Measurements from ENCODE around the gene PTPRN2. TPM values are rescaled to one million over a fixed set of nuclear protein-coding genes. Genes with fewer than 3 reads are reported as not detected.

Gene PTPRN2
- total RNA-seq, 4 donors from 2014 or later = 6.6 to 10.7 (median 8.2) TPM

DNA sequence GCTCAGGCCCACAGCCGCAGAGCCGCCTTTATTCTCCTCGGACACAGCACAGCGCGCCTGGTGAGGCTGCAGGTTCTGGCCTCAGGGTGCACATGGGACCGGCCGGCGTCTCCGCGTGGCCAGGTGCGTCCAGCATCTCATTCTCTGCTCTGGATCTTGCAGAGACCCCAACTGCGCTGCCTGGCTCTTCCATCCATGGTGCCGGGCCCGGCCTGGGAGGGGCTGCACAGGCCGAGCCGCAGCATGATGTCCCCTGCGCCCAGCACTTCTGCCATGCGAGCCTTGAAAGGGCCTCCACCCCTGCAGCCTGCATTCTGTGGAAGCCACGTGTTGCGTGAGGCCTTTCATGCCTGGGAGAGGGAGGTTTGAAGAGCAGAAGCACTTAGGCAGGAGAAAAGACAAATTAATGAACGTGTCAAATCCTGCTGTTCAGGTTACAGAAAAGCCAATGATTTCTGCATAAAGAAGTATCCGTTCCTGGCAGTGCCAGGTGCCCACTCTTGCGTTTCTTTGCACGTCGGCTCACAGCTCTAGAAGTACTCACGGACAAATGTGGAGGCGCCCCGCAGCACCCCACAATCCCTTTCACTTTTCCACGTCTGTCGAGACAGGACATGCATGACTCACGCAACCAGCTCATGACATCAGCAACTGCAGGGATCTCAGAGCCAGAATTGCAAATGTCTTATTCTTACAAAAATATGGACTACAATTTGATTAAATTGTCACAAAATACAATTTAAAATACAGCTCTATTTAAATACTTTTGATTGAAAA lies 679.4 kb downstream of the PTPRN2 start:
- Histone ChIP-seq H3K4me3 (no peak overlapping the region), H3K27me3 (no peaks in the 10 kb centered on the region), H3K4me1 (peaks cover 0 to 6% (median 0%) of the 10 kb centered on the region in 4 donors), H3K9me3 (peaks cover 0 to 9% (median 0%) of the 10 kb centered on the region in 4 donors), H3K27ac (no peak overlapping the region), H3K36me3 (no peaks in the 10 kb centered on the region)
- TF ChIP-seq POLR2A (IDR thresholded peaks at IDR 0.05) = no peak
- TF ChIP-seq, protein P1, sequence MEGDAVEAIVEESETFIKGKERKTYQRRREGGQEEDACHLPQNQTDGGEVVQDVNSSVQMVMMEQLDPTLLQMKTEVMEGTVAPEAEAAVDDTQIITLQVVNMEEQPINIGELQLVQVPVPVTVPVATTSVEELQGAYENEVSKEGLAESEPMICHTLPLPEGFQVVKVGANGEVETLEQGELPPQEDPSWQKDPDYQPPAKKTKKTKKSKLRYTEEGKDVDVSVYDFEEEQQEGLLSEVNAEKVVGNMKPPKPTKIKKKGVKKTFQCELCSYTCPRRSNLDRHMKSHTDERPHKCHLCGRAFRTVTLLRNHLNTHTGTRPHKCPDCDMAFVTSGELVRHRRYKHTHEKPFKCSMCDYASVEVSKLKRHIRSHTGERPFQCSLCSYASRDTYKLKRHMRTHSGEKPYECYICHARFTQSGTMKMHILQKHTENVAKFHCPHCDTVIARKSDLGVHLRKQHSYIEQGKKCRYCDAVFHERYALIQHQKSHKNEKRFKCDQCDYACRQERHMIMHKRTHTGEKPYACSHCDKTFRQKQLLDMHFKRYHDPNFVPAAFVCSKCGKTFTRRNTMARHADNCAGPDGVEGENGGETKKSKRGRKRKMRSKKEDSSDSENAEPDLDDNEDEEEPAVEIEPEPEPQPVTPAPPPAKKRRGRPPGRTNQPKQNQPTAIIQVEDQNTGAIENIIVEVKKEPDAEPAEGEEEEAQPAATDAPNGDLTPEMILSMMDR (IDR thresholded peaks at IDR 0.05) = no peak
- no peak for TF ChIP-seq EP300 (IDR thresholded peaks at IDR 0.05)
- no peak for DNase-seq (ENCODE audit: low spot score in 2 of 2)
- WGBS, 2 donors = 93 to 94% methylated on average over 31 of the region's 31 CpGs

DNA sequence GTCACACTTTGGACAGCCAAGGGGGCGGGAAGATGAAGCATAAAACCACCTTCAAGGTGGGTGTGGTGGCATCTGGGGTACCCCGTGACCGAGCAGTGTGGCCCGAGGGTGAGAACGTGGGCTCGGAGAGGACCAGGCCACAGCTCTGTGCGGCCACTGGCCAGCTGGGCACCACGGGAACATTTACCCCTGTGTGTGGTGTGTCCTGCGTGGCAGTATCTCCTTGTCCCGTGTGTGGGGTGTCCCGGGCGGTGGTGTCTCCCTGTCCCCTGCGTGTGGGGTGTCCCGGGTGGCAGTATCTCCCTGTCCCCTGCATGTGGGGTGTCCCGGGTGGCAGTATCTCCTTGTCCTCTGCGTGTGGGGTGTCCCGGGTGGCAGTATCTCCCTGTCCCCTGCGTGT lies 680.5 kb downstream of the PTPRN2 start:
- Histone ChIP-seq H3K27me3 (no peaks in the 10 kb centered on the region), H3K4me1 (peaks cover 0 to 6% (median 0%) of the 10 kb centered on the region in 4 donors), H3K36me3 (no peaks in the 10 kb centered on the region), H3K27ac (no peak overlapping the region), H3K9me3 (peaks cover 0 to 14% (median 0%) of the 10 kb centered on the region in 4 donors), H3K4me3 (no peak overlapping the region)
- WGBS, 2 donors = 92 to 94% methylated on average over 2 to 17 of the region's 18 CpGs
- no peak for TF ChIP-seq POLR2A (IDR thresholded peaks at IDR 0.05)
- TF ChIP-seq, protein P1 (IDR thresholded peaks at IDR 0.05) = no peak
- TF ChIP-seq EP300 (IDR thresholded peaks at IDR 0.05) = no peak
- DNase-seq (ENCODE audit: low spot score in 2 of 2) = no peak

DNA sequence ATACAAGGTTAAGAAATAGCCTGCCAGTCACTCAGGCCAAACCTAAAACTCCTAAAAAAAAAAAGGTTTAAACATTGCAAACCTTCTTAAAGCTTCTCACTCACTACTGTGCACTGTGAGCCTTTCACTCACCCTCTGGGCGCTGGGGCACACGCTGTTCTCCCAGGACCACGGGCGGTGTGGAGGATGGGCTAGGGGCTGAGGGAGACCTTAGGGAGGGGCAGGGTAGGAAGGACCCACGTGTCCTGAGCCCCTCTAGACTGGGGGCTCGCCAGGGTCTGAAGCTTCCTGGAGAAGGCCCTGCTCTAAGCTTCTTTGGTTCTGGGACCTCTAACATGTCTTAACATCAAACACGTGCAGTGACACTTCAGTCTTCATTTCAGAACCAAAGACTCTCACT lies 681.0 kb downstream of the PTPRN2 start:
- Histone ChIP-seq H3K9me3 (peaks cover 0 to 17% (median 0%) of the 10 kb centered on the region in 4 donors), H3K27ac (no peak overlapping the region), H3K27me3 (no peaks in the 10 kb centered on the region), H3K4me1 (peaks cover 0 to 6% (median 0%) of the 10 kb centered on the region in 4 donors), H3K4me3 (no peak overlapping the region), H3K36me3 (no peaks in the 10 kb centered on the region)
- WGBS, 2 donors = 77% methylated on average over 7 of the region's 7 CpGs
- no peak for DNase-seq (ENCODE audit: low spot score in 2 of 2)
- TF ChIP-seq, protein P1 (IDR thresholded peaks at IDR 0.05) = no peak
- TF ChIP-seq POLR2A (IDR thresholded peaks at IDR 0.05) = no peak
- no peak for TF ChIP-seq EP300 (IDR thresholded peaks at IDR 0.05)

DNA sequence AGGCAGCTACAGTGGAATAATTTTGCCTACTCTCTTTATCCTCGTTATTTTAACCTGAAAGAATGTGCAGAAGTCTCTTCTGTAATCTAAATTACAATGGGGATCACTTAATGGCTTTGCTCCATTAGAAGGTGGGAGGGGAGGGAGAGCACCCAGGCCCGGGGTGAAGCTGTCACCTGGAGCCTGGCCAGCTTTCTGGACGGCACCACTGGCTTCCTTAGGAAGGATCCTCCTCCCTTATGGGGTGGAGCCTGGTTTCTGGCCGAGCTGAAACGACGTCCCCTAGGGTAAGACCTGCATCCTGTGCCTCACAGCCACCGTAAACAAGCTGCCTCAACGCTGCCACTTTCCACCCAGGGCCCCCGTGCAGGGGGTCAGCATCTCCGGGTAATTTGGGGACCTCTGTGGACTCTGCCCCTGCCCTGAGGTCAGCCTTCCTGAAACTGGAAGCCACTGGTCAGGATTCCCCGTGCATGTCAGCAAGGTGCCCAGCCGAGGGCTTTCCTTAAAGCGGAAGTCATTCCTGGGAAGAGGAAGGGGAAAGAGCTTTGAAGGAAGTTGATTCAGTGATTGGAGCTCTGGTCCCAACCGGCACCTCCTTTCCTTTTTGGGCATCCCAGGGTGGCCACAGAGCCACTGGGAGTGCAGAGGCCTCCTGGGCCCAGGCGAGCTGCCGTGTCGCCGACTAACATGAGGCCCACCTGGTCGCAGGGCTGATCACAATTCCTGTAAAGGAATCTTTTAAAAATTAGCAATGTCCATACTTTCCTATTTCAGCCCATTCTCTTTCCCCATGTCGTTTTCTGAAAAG lies 681.8 kb downstream of the PTPRN2 start:
- TF ChIP-seq EP300 (IDR thresholded peaks at IDR 0.05) (no peak), POLR2A (IDR thresholded peaks at IDR 0.05) (no peak)
- TF ChIP-seq, protein P1 (IDR thresholded peaks at IDR 0.05) = no peak
- no peak for DNase-seq (ENCODE audit: low spot score in 2 of 2)

More for the DNA sequence above, 681.8 kb downstream of the PTPRN2 start:
- no peak overlapping the region for H3K27ac ChIP-seq
- H3K4me3 ChIP-seq = no peak overlapping the region
- 37 to 41% methylated on average over 19 to 20 of the region's 20 CpGs for WGBS, 2 donors
- H3K36me3 ChIP-seq = no peaks in the 10 kb centered on the region
- H3K27me3 ChIP-seq = no peaks in the 10 kb centered on the region
- H3K4me1 ChIP-seq = peaks cover 0 to 6% (median 0%) of the 10 kb centered on the region in 4 donors
- peaks cover 0 to 14% (median 0%) of the 10 kb centered on the region in 4 donors for H3K9me3 ChIP-seq
